Stomach smooth muscle (tissue), 2 donors: ENCODE measurements around the gene NACA.

Experiments used
- H3K27ac ChIP-seq: one replicate; pipeline ENCODE4 v1.7.0; 2013; ENCODE audit warnings: mild to moderate bottlenecking, low read length, inconsistent platforms
- H3K27me3 ChIP-seq, 2 donors: one replicate each; pipeline ENCODE4 v1.7.0; 2013; ENCODE audit warnings: low read length in 2 of 2; ENCODE audit not compliant: insufficient read depth in 2 of 2, control insufficient read depth in 1 of 2
- H3K36me3 ChIP-seq, 2 donors: one replicate each; pipeline ENCODE4 v1.7.0; 2013; ENCODE audit warnings: low read length in 2 of 2; ENCODE audit not compliant: control insufficient read depth in 2 of 2, insufficient read depth in 2 of 2
- H3K4me1 ChIP-seq: one replicate; pipeline ENCODE4 v1.7.0; 2013; ENCODE audit warnings: low read length; ENCODE audit not compliant: control insufficient read depth, insufficient read depth
- H3K4me3 ChIP-seq, 2 donors: one replicate each; pipeline ENCODE4 v1.7.0; 2013; ENCODE audit warnings: low read length in 2 of 2
- H3K9ac ChIP-seq, 2 donors: one replicate each; pipeline ENCODE4 v1.7.0; 2013; ENCODE audit warnings: low read length in 2 of 2, mild to moderate bottlenecking in 1 of 2
- H3K9me3 ChIP-seq, 2 donors: one replicate each; pipeline ENCODE4 v1.7.0; 2013; ENCODE audit warnings: low read length in 2 of 2; ENCODE audit not compliant: control insufficient read depth in 2 of 2
- donor health status: healthy.
- donor health status: Pancreatic carcinoma.

NACA gene

DNA sequence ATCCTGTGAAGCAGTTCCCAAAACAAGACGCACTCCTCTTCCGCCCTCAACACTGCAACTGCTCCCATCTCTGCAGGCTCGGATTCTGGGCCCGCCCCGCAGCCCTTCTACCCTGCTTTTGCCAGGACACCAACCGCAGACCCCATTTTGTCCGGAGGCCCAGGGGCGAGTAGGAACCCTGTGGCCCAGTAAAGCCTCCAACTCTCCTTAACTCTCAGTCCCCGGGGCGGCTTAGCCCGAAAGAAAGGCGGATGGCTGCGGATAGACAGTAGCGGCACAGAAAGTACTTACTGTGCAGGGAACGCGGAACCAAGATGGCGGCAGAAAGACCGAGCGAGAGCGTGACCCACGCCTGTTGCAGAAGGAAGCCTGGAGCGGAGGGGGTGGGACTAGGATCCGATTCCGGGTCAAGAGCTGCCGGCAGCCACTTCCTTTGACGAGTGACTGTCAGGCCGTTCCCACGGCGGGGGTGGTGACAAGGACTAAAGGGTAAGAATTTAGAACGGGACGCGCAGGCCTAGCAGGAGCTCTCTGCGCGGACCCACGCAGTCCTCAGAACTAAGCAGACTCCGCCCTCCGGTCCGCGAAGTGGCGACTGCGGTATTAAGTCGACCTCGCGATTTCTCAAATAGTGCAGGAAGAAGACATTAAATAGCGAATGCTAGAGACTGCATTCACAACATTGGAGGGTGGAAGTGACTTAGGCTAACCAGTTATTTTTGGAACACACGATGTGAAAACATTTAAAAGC is at the start of gene NACA:
Gene NACA (minus strand): TSS at position 328 of the 751 bp plus-strand sequence. CDS start 778 bp downstream, outside the sequence.
- peaks cover 32% of the 10 kb centered on the region for H3K4me1 ChIP-seq
- H3K9me3 ChIP-seq: no peaks in the 10 kb centered on the region
- no peaks in the 10 kb centered on the region for H3K27me3 ChIP-seq
- H3K36me3 ChIP-seq: peaks cover 8 to 13% of the 10 kb centered on the region in 2 donors
- H3K9ac ChIP-seq: peak within 1 kb of the TSS; percentile 99
- H3K27ac ChIP-seq: peak within 1 kb of the TSS; percentile 89
- H3K4me3 ChIP-seq: peak within 1 kb of the TSS; percentile 90 to 100

DNA sequence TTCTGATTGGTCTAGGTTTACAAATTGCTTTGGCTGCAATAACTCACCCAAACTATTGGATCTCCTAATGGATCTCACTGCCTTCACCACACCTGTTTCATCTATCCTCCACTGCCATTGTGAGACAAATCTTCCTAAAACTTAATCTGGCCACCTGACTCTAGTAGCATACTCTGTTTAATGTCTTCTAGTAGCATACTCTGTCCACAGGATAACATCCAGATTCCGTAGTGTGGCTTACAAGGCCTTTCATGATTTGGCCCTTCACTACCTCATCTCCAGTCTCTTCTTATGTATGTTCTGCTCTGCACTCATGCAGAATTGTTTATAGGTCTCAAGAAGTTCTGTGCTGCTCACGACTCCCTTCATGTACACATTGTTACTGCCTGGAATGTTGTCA is 48.0 kb upstream of the NACA start:
- no peak overlapping the region for H3K9ac ChIP-seq
- no peaks in the 10 kb centered on the region for H3K27me3 ChIP-seq
- H3K4me3 ChIP-seq: no peak overlapping the region
- H3K9me3 ChIP-seq: no peaks in the 10 kb centered on the region
- H3K27ac ChIP-seq: no peak overlapping the region
- no peaks in the 10 kb centered on the region for H3K4me1 ChIP-seq
- no peaks in the 10 kb centered on the region for H3K36me3 ChIP-seq

DNA sequence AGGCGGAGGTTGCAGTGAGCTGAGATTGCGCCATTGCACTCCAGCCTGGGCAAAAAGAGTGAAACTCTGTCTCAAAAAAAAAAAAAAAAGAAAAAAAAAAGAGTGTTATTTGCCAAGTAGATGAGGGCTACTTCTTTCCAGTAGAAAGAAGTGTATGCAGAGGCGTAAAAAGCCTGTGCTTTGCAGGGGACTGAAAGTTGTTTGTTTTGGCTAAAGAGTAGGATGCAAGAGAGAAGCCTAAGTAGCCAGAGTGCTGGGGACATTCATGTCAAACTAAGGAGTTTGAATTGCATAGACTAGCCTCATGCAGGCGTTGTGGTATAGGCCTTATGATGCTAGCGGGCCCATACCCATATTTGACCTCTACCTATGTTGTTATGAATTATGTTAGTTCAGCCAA is 47.5 kb upstream of the NACA start:
- no peak overlapping the region for H3K9ac ChIP-seq
- H3K9me3 ChIP-seq: no peaks in the 10 kb centered on the region
- no peak overlapping the region for H3K4me3 ChIP-seq
- H3K4me1 ChIP-seq: no peaks in the 10 kb centered on the region
- H3K27me3 ChIP-seq: no peaks in the 10 kb centered on the region
- H3K27ac ChIP-seq: no peak overlapping the region
- H3K36me3 ChIP-seq: no peaks in the 10 kb centered on the region

DNA sequence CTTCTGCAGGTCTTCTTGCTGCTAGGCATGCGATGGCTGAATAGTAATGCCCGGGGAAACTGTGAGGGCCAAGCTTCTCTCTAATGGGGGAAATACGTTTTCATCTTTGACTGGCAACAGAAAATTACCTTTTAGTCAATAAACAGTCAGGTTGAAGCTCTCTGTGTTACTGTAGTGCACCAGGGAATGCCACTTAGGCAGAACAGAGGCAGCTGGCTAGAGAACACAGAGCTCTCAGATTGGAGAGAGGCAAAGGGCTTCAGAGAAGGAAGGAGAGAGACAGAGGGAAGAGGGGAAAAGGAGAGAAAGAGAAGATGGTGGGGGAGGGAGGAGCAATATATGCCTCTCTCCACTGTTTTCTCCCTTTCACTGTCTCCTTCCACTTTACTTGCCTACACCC is 44.8 kb upstream of the NACA start:
- Histone ChIP-seq H3K27ac (no peak overlapping the region), H3K27me3 (no peaks in the 10 kb centered on the region), H3K4me3 (no peak overlapping the region), H3K36me3 (no peaks in the 10 kb centered on the region), H3K9ac (no peak overlapping the region), H3K9me3 (no peaks in the 10 kb centered on the region), H3K4me1 (no peaks in the 10 kb centered on the region)

DNA sequence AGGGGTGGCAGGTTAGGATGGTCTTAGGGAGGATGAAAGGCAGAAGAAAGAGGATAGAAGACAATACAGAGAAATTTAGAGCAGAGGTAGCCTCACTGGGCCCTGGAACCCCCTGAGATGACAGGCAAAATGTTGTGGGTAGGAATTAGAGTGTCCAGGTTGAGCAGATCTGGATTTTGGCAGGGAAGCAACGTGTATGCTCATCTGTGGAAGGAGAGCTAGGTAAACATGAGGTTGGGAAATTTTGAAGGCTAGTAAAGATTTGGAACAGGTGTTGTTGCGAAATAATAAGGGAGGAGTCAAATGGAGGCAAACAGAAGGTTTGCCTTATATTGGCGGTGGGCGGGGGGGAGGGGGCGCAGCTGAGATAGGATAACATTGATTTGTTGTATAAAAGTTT is 43.3 kb upstream of the NACA start:
- Histone ChIP-seq H3K9me3 (no peaks in the 10 kb centered on the region), H3K27ac (no peak overlapping the region), H3K4me1 (no peaks in the 10 kb centered on the region), H3K9ac (no peak overlapping the region), H3K36me3 (no peaks in the 10 kb centered on the region), H3K4me3 (no peak overlapping the region), H3K27me3 (no peaks in the 10 kb centered on the region)

DNA sequence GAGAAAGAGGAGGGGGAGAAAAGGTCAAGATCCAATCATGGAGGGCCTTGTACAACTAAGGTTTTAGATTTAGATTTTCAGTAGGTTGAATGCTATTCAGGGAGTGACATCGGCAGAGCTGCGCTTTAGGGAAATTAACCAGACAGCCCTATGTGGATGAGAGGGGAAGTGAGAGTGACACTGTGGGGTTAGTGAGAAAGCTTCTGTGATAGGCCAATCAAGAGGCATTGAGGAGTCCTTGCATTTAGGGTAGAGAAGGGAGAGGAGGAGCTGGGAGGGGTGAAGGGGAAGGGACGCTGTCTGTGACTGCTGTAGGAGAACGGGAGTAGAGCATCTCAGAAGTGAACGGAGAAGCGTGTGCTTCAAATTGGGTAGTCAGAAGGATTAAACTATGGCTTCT is 41.4 kb upstream of the NACA start:
- H3K27me3 ChIP-seq: no peaks in the 10 kb centered on the region
- no peak overlapping the region for H3K27ac ChIP-seq
- H3K4me3 ChIP-seq: no peak overlapping the region
- no peaks in the 10 kb centered on the region for H3K4me1 ChIP-seq
- no peak overlapping the region for H3K9ac ChIP-seq
- H3K9me3 ChIP-seq: no peaks in the 10 kb centered on the region
- H3K36me3 ChIP-seq: no peaks in the 10 kb centered on the region

DNA sequence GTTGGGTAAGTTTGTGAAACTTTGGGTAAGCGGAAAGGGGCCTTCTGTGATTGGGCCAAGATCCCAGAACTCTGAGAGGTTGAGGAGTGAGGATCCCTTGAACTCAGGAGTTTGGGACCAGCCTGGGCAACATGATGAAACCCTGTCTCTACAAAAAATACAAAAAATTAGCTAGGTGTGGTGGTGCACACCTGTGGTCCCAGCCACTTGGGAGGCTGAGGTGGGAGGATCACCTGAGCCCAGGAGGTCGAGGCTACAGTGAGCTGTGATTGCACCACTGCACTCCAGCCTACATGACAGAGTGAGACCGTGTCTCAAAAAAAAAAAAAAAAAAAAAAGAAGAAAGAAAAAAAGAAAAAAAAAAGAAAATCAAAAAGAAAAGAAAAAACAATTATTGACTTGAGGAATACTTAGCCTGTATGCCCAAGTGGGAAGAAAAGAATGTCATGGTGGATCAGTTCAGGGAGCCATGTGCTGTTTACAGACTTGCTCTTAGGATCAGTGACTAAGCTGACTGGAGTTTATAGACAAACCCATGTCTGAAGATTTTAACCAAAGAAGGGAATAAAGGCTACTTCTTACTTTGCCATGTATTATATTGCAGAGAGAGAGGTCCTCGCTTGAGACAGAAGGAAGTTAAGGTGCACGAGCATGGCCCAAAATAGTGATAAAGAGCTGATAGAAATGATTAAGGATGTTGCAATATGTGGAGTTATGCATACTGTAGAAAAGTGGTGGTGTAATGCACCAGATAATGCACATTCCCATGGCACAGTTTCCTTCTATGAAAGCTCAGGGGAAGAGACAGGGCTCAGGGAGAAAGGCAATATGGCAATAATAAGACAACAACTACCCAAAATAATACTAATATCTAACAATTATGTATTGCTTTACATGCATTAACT is 38.9 kb upstream of the NACA start:
- Histone ChIP-seq H3K9me3 (peaks cover 0 to under 1% of the 10 kb centered on the region in 2 donors), H3K27ac (no peak overlapping the region), H3K4me1 (no peaks in the 10 kb centered on the region), H3K36me3 (no peaks in the 10 kb centered on the region), H3K4me3 (peak overlapping the region in 1 of 2 donors; percentile 1), H3K9ac (no peak overlapping the region), H3K27me3 (no peaks in the 10 kb centered on the region)

DNA sequence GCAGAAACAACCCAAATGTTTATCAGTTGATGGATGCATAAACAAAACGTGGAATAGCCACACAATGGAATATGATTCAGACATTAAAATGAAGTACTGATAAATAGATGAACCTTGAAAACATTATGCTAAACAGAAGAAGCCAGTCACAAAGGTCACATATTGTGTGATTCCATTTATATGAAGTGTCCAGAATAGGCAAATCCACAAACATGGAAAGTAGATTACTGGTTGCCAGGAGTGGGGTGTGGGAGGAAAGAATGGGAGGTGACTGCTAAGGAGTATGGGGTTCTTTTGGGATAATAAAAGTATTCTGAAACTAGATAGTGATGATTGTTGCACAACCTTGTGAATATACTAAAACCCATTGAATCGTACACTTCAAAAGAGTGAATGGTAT is 36.7 kb upstream of the NACA start:
- Histone ChIP-seq H3K36me3 (no peaks in the 10 kb centered on the region), H3K9me3 (peaks cover 0 to 2% of the 10 kb centered on the region in 2 donors), H3K27ac (no peak overlapping the region), H3K27me3 (no peaks in the 10 kb centered on the region), H3K4me3 (no peak overlapping the region), H3K4me1 (no peaks in the 10 kb centered on the region), H3K9ac (no peak overlapping the region)

DNA sequence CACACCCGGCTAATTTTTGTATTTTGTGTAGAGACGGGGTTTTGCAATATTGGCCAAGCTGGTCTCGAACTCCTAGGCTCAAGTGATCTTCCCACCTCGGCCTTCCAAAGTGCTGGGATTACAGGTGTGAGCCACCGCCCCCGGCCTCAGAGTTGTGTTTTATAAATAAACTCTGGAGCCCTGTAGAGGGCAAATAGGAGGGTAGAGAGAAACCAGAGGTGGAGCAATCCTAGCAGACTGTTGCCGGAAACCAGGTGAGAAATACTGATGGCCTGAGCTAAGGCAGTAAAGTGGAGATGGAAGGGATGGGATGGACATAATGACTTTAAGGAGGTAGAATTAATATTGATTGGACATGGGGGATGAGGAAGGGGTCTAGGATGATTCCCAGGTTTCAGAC is 35.4 kb upstream of the NACA start:
- Histone ChIP-seq H3K27ac (no peak overlapping the region), H3K27me3 (no peaks in the 10 kb centered on the region), H3K9me3 (peaks cover 0 to 2% of the 10 kb centered on the region in 2 donors), H3K9ac (no peak overlapping the region), H3K4me3 (no peak overlapping the region), H3K36me3 (no peaks in the 10 kb centered on the region), H3K4me1 (no peaks in the 10 kb centered on the region)

DNA sequence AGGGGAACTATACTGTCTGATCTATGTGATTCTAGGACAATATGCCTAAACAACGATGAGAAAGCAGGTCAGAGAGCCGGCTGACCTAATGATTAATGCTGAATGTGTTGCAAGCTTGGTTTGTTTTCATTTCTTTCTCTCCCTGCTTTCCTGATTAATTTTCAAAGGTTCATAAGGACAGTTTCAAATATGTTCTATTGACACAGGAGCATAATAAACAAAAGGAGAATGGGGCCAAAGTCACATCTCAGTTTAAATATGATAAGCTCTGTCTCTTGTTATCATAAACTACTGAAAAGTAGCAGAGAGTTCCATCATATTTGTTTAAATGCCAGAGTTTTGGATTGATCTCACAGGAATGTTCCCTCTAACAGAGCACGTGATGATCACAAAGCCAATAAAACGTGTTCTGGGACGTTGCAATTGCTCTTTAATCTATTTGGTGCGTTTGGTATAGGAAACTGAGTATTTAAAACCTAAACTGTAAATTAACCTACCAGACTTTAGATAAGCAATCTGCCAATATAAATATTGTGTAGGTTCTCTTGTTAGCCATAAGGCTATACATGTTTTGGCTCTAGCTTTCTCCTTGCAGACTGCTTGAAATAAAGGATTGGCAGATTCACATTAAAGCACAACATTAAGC is 34.3 kb upstream of the NACA start:
- no peak overlapping the region for H3K27ac ChIP-seq
- H3K4me1 ChIP-seq: no peaks in the 10 kb centered on the region
- H3K4me3 ChIP-seq: no peak overlapping the region
- H3K36me3 ChIP-seq: no peaks in the 10 kb centered on the region
- H3K9ac ChIP-seq: no peak overlapping the region
- no peaks in the 10 kb centered on the region for H3K27me3 ChIP-seq
- H3K9me3 ChIP-seq: peaks cover 0 to 2% of the 10 kb centered on the region in 2 donors
